HG03469 (cell line): ENCODE results near the gene F10.

Experiments used
- ATAC-seq: cut with Tn5 transposase; IDR thresholded peaks from one replicate; pipeline ENCODE4 v1.9.1; 2021; ENCODE audit warnings: mild to moderate bottlenecking, moderate library complexity, moderate number of reproducible peaks; ENCODE audit not compliant: unreplicated experiment

Gene F10

GRCh38 chr13:113187263-113187669, 64.7 kb downstream of the F10 start:
- no peak for ATAC-seq

GRCh38 chr13:113187883-113188665, 65.5 kb downstream of the F10 start:
- ATAC-seq = no peak

DNA sequence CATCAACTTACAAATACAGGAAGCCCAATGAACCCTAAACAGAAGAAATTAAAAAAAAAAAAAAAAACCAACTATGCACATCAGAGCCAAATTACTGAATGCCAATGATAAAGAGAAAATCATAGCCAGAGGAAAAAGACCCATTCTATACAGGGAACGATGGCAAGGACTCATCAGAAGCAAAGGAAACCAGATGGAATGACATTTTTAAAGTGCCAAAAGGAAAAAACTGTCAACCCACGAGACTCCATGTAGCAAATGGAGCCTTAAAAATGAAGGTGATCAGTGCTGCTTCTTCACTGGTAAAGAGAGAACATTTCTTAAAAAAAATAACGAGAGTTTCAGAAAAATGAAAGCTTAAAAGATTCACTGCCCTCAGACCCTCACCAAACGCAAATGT, 67.6 kb downstream of the F10 start:
- no peak for ATAC-seq

DNA sequence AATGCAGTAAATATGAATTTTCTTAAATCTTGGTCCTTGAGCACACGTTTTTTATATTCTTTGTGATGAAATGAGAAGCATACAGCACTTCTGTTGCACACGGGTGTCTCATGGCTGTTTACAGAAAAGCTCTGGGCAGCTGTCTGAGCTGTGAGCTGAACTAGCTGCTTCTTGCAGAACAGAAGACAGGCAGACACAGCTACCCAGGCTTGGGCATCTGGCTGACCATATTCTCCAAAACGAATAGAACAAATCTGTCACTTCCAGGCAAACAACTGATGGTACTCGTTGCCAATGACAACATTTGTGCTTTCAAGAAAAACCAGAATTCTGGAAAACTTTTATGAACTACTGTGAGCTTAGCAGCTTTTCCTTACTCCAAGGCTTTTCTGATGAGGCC, 69.7 kb downstream of the F10 start:
- ATAC-seq = no peak

- no peak for ATAC-seq
Observed at GRCh38 chr13:113192902-113193301, 70.3 kb downstream of the F10 start.

- no peak for ATAC-seq
Observed at GRCh38 chr13:113195360-113195759, 72.8 kb downstream of the F10 start.

GRCh38 chr13:113196970-113197737, 74.6 kb downstream of the F10 start:
- no peak for ATAC-seq
